Right lobe of liver (tissue), 4 donors: Measurements from ENCODE around the gene SORL1.
"Not testable (repeated sequence)": the region's sequence is repeated elsewhere in the genome, so short reads cannot be mapped to it uniquely, and the experiment has no call there.

ENCODE experiments used
- CTCF ChIP-seq, 4 donors: fragments of 200-600 bp in 3 of 4; fragments of 450-650 bp in 1 of 4; IDR thresholded peaks; one replicate each; pipeline versions ENCODE4 v1.5.1 to v1.8.0; 2016 to 2022; ENCODE audit warnings: antibody characterized with exemption in 4 of 4, mild to moderate bottlenecking in 2 of 4
- POLR2A ChIP-seq: fragments of 450-650 bp; IDR thresholded peaks from one replicate; pipeline ENCODE4 v1.6.1; 2017; ENCODE audit warnings: antibody characterized with exemption, mild to moderate bottlenecking
- donor health status: DM: no; HTN: no; CAD: no.
- donor health status: DM: no; HTN: no; CAD: no.
- donor health status: DM: no; HTN: yes; CAD: no.

GRCh38 chr11:121410041-121410440 lies 42.1 kb upstream of the SORL1 start:
- TF ChIP-seq CTCF (IDR thresholded peaks at IDR 0.05); POLR2A: not testable (repeated sequence)
